Ovary (tissue), 3 donors: Measurements from ENCODE around the gene MIXL1.

ENCODE experiments used
- CTCF ChIP-seq, 3 donors: fragments of 450-650 bp in 2 of 3; fragments of 200-600 bp in 1 of 3; IDR thresholded peaks; one replicate each; pipeline versions ENCODE4 v1.5.1 to v1.8.0; 2016 to 2022; ENCODE audit warnings: antibody characterized with exemption in 3 of 3, mild to moderate bottlenecking in 1 of 3
- EP300 ChIP-seq: sonication (generic); formaldehyde crosslinking; IDR thresholded peaks from one replicate; pipeline ENCODE4 v1.6.1; 2017; ENCODE audit warnings: antibody characterized with exemption
- donor health status: DM: no; HTN: no; CAD: no.

- TF ChIP-seq CTCF (IDR thresholded peaks at IDR 0.05): no peak
- no peak for TF ChIP-seq EP300
These were observed 21.2 kb upstream of the MIXL1 start for GRCh38 chr1:226202246-226202645.
